ENCODE results near the gene ARHGAP12.

DNA sequence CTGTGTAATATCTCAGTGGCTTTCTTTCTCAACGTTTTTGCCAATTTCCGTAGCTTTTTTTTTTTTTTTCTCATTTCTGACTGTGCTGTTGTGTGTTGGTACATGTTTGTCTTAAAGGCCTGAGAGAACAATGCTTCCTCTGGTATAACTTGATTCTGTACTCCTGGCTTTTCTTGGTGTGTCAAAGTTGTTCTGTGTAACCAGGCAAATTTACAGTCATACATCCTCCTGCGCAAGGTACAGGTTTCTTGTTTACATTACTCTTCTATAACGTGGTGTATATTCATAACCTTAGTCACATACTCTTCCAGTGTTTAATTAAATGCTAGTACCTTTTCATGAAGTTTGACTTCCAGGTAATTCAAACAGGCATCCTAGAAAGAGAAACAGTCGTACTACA, 8.3 kb upstream of the ARHGAP12 start:
- TF ChIP-seq CTCF (IDR thresholded peaks at IDR 0.05): no peak
- TF ChIP-seq POLR2A (IDR thresholded peaks at IDR 0.05): no peak
